SK-N-MC (cell line): ENCODE data around the gene SLC33A1.

ENCODE experiments used
- EZH2 ChIP-seq: fragments of 200-600 bp; sonication (generic); IDR thresholded peaks from one replicate; pipeline ENCODE4 v1.6.1; 2017; ENCODE audit warnings: antibody characterized with exemption
- POLR2AphosphoS5 ChIP-seq: IDR thresholded peaks from 2 replicates; pipeline ENCODE4 v1.6.1; 2012; ENCODE audit warnings: mild to moderate bottlenecking, low read depth, low read length, borderline replicate concordance

DNA sequence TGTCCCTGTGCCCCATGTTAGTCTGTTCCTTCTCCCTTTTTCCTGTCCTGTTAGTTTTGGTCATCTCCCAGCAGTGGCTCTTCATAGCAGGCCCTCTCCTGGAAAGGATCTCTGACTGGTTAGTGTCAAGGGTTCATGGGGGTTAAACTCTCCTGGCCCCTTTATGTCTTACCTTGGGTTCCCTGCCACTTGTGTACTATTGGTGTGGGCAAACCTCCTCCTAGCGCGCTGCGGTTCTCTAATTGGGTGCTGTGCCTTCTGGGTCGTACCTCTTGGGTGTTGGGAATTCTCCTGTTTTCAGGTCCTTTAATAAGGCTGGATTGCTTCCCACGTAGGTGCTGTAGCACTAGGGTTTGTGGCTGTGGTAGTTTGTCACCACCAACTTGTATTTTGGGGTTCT is 35.0 kb upstream of the SLC33A1 start:
- TF ChIP-seq EZH2 (no peak), POLR2AphosphoS5 (no peak)
